A673 (cell line): ENCODE measurements around the gene NUDT14.

Source experiments
- EZH2 ChIP-seq: fragments of 200-600 bp; sonication (generic); IDR thresholded peaks from 2 replicates; pipeline ENCODE4 v1.6.1; 2017; ENCODE audit warnings: borderline replicate concordance, low read depth, mild to moderate bottlenecking, mixed read lengths, antibody characterized with exemption, low read length; ENCODE audit not compliant: poor library complexity, severe bottlenecking
- TF ChIP-seq, protein P1 (sequence below): fragments of 300-800, 200-600 bp; sonication (generic); conservative IDR thresholded peaks from 2 replicates; pipeline ENCODE4 v1.5.1; 2017; ENCODE audit warnings: low read depth, mild to moderate bottlenecking, antibody characterized with exemption, low read length, moderate library complexity, mixed read lengths

- TF ChIP-seq, protein P1, sequence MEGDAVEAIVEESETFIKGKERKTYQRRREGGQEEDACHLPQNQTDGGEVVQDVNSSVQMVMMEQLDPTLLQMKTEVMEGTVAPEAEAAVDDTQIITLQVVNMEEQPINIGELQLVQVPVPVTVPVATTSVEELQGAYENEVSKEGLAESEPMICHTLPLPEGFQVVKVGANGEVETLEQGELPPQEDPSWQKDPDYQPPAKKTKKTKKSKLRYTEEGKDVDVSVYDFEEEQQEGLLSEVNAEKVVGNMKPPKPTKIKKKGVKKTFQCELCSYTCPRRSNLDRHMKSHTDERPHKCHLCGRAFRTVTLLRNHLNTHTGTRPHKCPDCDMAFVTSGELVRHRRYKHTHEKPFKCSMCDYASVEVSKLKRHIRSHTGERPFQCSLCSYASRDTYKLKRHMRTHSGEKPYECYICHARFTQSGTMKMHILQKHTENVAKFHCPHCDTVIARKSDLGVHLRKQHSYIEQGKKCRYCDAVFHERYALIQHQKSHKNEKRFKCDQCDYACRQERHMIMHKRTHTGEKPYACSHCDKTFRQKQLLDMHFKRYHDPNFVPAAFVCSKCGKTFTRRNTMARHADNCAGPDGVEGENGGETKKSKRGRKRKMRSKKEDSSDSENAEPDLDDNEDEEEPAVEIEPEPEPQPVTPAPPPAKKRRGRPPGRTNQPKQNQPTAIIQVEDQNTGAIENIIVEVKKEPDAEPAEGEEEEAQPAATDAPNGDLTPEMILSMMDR, result no peak
- no peak for TF ChIP-seq EZH2
These were observed 12.6 kb downstream of the NUDT14 start, which contains the start of gene JAG2 for GRCh38 chr14:105168496-105168978.
